SK-N-SH (cell line): ENCODE results near the gene RUFY2. TPM values are rescaled to one million over a fixed set of nuclear protein-coding genes. Genes with fewer than 3 reads are reported as not detected.

Source experiments
- CTCF ChIA-PET: fragments of 300-600, 350-600 bp; formaldehyde crosslinking; extraction: SDS; loops from one replicate; lab custom pipeline; 2021; lab: Yijun Ruan, JAX
- POLR2A ChIA-PET: fragments of 350-600 bp; sonication (Branson Sonifier 250); formaldehyde crosslinking; extraction: SDS; loops from one replicate; lab custom pipeline; 2020; ENCODE audit warnings: antibody characterized with exemption, inconsistent platforms; lab: Yijun Ruan, JAX
- DNase-seq: peaks from one replicate; pipeline ENCODE4 v3.0.0; 2012
- H2AFZ ChIP-seq: fragments of 200-600 bp; sonication (generic); 2 replicates; pipeline ENCODE4 v1.8.1; 2016; ENCODE audit warnings: antibody characterized with exemption, mild to moderate bottlenecking, low read depth
- H3F3A ChIP-seq: fragments of 200-600 bp; sonication (generic); replicated peaks from 2 replicates; pipeline ENCODE3; 2016; ENCODE audit warnings: antibody characterized with exemption, mild to moderate bottlenecking; ENCODE audit not compliant: insufficient read depth
- H3K27ac ChIP-seq, 2 experiments: fragments of 200-500 bp in 1 of 2; fragments of 200-600 bp in 1 of 2; sonication (Bioruptor generic) in 1 of 2; sonication (generic), shearing (Covaris generic) in 1 of 2; 2 replicates each; pipeline versions ENCODE4 v1.5.1 to v1.6.1; 2014 to 2016; ENCODE audit warnings: low read depth in 2 of 2, inconsistent platforms in 1 of 2, low read length in 1 of 2, mild to moderate bottlenecking in 1 of 2, mixed read lengths in 1 of 2
- H3K27me3 ChIP-seq: fragments of 200-600 bp; sonication (generic), shearing (Covaris generic); 2 replicates; pipeline ENCODE4 v1.6.1; 2016; ENCODE audit warnings: mixed run types; ENCODE audit not compliant: insufficient read depth
- H3K36me3 ChIP-seq, 2 experiments: fragments of 200-500 bp in 1 of 2; fragments of 200-600 bp in 1 of 2; sonication (Bioruptor generic) in 1 of 2; sonication (generic) in 1 of 2; replicated peaks in 1 of 2; 2 replicates each; pipeline versions ENCODE3 to v1.5.1; 2014 to 2016; ENCODE audit warnings: low read length in 1 of 2, mild to moderate bottlenecking in 1 of 2; ENCODE audit not compliant: insufficient read depth in 2 of 2, control insufficient read depth in 1 of 2
- H3K4me1 ChIP-seq, 2 experiments: fragments of 200-500 bp in 1 of 2; fragments of 200-600 bp in 1 of 2; sonication (Bioruptor generic) in 1 of 2; sonication (generic), shearing (Covaris generic) in 1 of 2; 2 replicates each; pipeline versions ENCODE4 v1.5.1 to v1.6.1; 2014 to 2016; ENCODE audit warnings: low read depth in 1 of 2, low read length in 1 of 2, mixed run types in 1 of 2; ENCODE audit not compliant: insufficient read depth in 2 of 2, control insufficient read depth in 1 of 2
- H3K4me2 ChIP-seq: fragments of 200-600 bp; sonication (generic), shearing (Covaris generic); 2 replicates; pipeline ENCODE4 v1.6.1; 2017; ENCODE audit warnings: mixed run types
- H3K4me3 ChIP-seq, 2 experiments: fragments of 200-500 bp in 1 of 2; fragments of 200-600 bp in 1 of 2; sonication (Bioruptor generic) in 1 of 2; sonication (generic), shearing (Covaris generic) in 1 of 2; 2 replicates each; pipeline versions ENCODE4 v1.5.1 to v1.8.1; 2014 to 2016; ENCODE audit warnings: low read depth in 2 of 2, inconsistent platforms in 1 of 2, low read length in 1 of 2, mild to moderate bottlenecking in 1 of 2, mixed read lengths in 1 of 2, moderate library complexity in 1 of 2
- H3K79me2 ChIP-seq: fragments of 200-600 bp; sonication (generic); 2 replicates; pipeline ENCODE4 v1.8.1; 2017; ENCODE audit warnings: mild to moderate bottlenecking; ENCODE audit not compliant: insufficient read depth
- H3K9ac ChIP-seq: fragments of 200-600 bp; sonication (generic); 2 replicates; pipeline ENCODE4 v1.6.1; 2017; ENCODE audit warnings: mixed run types
- H3K9me2 ChIP-seq: fragments of 200-600 bp; sonication (generic); 2 replicates; pipeline ENCODE4 v1.6.1; 2017; ENCODE audit warnings: mixed run types
- H3K9me3 ChIP-seq: fragments of 200-600 bp; sonication (generic); 2 replicates; pipeline ENCODE4 v1.6.1; 2017; ENCODE audit warnings: mixed run types, mild to moderate bottlenecking, moderate library complexity
- H4K20me1 ChIP-seq: fragments of 200-600 bp; sonication (generic); 2 replicates; pipeline ENCODE4 v1.6.1; 2017; ENCODE audit warnings: mild to moderate bottlenecking, mixed run types; ENCODE audit not compliant: insufficient read depth
- CTCF ChIP-seq: fragments of 200-600 bp; sonication (generic); IDR thresholded peaks from 2 replicates; pipeline ENCODE4 v1.6.1; 2017; ENCODE audit warnings: antibody characterized with exemption, mild to moderate bottlenecking, moderate library complexity
- ELF1 ChIP-seq: IDR thresholded peaks from 2 replicates; pipeline ENCODE4 v1.4.0; 2012
- EP300 ChIP-seq, 2 experiments: IDR thresholded peaks; 2 replicates each; pipeline versions ENCODE4 v1.4.0 to v1.6.1; 2012; ENCODE audit warnings: borderline replicate concordance in 1 of 2, low read depth in 1 of 2, low read length in 1 of 2
- EZH2phosphoT487 ChIP-seq: fragments of 200-600 bp; sonication (generic); IDR thresholded peaks from 2 replicates; pipeline ENCODE4 v1.6.1; 2017; ENCODE audit warnings: low read depth, mixed run types, mild to moderate bottlenecking, antibody characterized with exemption, moderate library complexity, borderline replicate concordance
- FOSL2 ChIP-seq: IDR thresholded peaks from 2 replicates; pipeline ENCODE4 v1.4.0; 2012; ENCODE audit warnings: low read depth, mild to moderate bottlenecking, moderate library complexity, borderline replicate concordance
- FOXJ3 ChIP-seq: sonication (generic); formaldehyde crosslinking; IDR thresholded peaks from 2 replicates; pipeline ENCODE4 v1.5.1; 2020; ENCODE audit warnings: mild to moderate bottlenecking, missing genetic modification reagents
- GABPA ChIP-seq: IDR thresholded peaks from 2 replicates; pipeline ENCODE4 v1.4.0; 2012; ENCODE audit warnings: low read depth, mild to moderate bottlenecking
- GATA2 ChIP-seq: sonication (generic); formaldehyde crosslinking; IDR thresholded peaks from 2 replicates; pipeline ENCODE4 v1.5.0; 2020; ENCODE audit warnings: mild to moderate bottlenecking, missing genetic modification reagents
- JUND ChIP-seq: IDR thresholded peaks from 2 replicates; pipeline ENCODE4 v1.4.0; 2012
- MAX ChIP-seq: IDR thresholded peaks from 2 replicates; pipeline ENCODE4 v1.4.0; 2012; ENCODE audit warnings: low read depth
- MEF2A ChIP-seq: IDR thresholded peaks from 2 replicates; pipeline ENCODE4 v1.4.0; 2012; ENCODE audit warnings: low read depth, borderline replicate concordance
- MXI1 ChIP-seq: IDR thresholded peaks from 2 replicates; pipeline ENCODE4 v1.6.1; 2012; ENCODE audit warnings: mild to moderate bottlenecking, low read depth, low read length, improper control_type of control experiment
- NFIC ChIP-seq: IDR thresholded peaks from 2 replicates; pipeline ENCODE4 v1.4.0; 2012; ENCODE audit warnings: borderline replicate concordance
- PBX3 ChIP-seq: IDR thresholded peaks from 2 replicates; pipeline ENCODE4; 2012
- POLR2AphosphoS5 ChIP-seq: IDR thresholded peaks from 2 replicates; pipeline ENCODE4 v1.6.1; 2012; ENCODE audit warnings: low read depth, low read length
- RCOR1 ChIP-seq: fragments of 150-350 bp; IDR thresholded peaks from 2 replicates; pipeline ENCODE4 v1.6.1; 2017; ENCODE audit warnings: antibody characterized with exemption, low read length
- SIN3A ChIP-seq: IDR thresholded peaks from 2 replicates; pipeline ENCODE4 v1.6.1; 2012; ENCODE audit warnings: low read depth, mild to moderate bottlenecking, low read length, moderate library complexity, borderline replicate concordance
- SMC3 ChIP-seq: IDR thresholded peaks from 2 replicates; pipeline ENCODE4 v1.6.1; 2012; ENCODE audit warnings: low read depth, low read length, improper control_type of control experiment
- TCF12 ChIP-seq: IDR thresholded peaks from 2 replicates; pipeline ENCODE4 v1.4.0; 2012
- TEAD4 ChIP-seq: IDR thresholded peaks from 2 replicates; pipeline ENCODE4 v1.4.0; 2012; ENCODE audit warnings: mild to moderate bottlenecking, borderline replicate concordance; ENCODE audit not compliant: insufficient read depth
- YY1 ChIP-seq: IDR thresholded peaks from 2 replicates; pipeline ENCODE4 v1.4.0; 2012; ENCODE audit warnings: low read depth, mild to moderate bottlenecking
- ZBTB33 ChIP-seq: IDR thresholded peaks from 2 replicates; pipeline ENCODE4 v1.4.0; 2012; ENCODE audit warnings: low read depth, borderline replicate concordance
- WGBS: methylation state at CpG from one replicate; pipeline ENCODE4 v1.1.6; 2017; ENCODE audit warnings: low lambda C conversion rate; 5-methylcytosine and 5-hydroxymethylcytosine counted together
- polyA plus RNA-seq, 3 experiments: library from polyadenylated mRNA; depleted of rRNA; stranded (reverse); fragments of >200 nt; gene quantifications; 2 replicates each; pipeline ENCODE4 v1.2.3, GENCODE V29; 2012

RUFY2 gene
- polyA plus RNA-seq, 1 of the 3 experiments (the other 2 are of a cell fraction), result 6.2 TPM

GRCh38 chr10:68423522-68423921 is 16.4 kb upstream of the RUFY2 start:
- Histone ChIP-seq H3K4me2 (no peak overlapping the region), H3K4me1 (no peaks in the 10 kb centered on the region), H3K9ac (no peak overlapping the region), H3K9me3 (no peaks in the 10 kb centered on the region), H3K9me2 (no peaks in the 10 kb centered on the region), H3K36me3 (peaks cover 3 to 39% of the 10 kb centered on the region in 2 experiments), H2AFZ (no peak overlapping the region), H3K27ac (no peak overlapping the region), H3K79me2 (no peaks in the 10 kb centered on the region; the same call in 1 of the 2 replicates), H4K20me1 (no peaks in the 10 kb centered on the region), H3K4me3 (no peak overlapping the region), H3K27me3 (no peaks in the 10 kb centered on the region), H3F3A (peaks cover 4% of the 10 kb centered on the region)
- ChIA-PET CTCF (interaction anchor here (0.6 to 2.5 kb wide), 2 partner anchors 17 to 71 kb away, joined by 3 to 10 read pairs; partner anchors contain the start of gene RUFY2), POLR2A (no interaction called here)
- no peak for DNase-seq
- WGBS, result 99% methylated on average over 5 of the region's 5 CpGs
- TF ChIP-seq MAX (no peak), JUND (no peak), PBX3 (no peak), FOXJ3 (CRISPR knock-in tag) (no peak), TCF12 (no peak), MEF2A (no peak), NFIC (no peak), EP300 (IDR thresholded peaks at IDR 0.05; ENCODE audit: borderline replicate concordance in 1 of 2, low read depth in 1 of 2, low read length in 1 of 2) (no peak), CTCF (no peak), SIN3A (no peak)
- TF ChIP-seq, all 33 proteins: peak for 0

GRCh38 chr10:68419376-68419775 is 12.3 kb upstream of the RUFY2 start:
- TF ChIP-seq GATA2 (CRISPR knock-in tag) (no peak), ZBTB33 (no peak), NFIC (no peak), POLR2AphosphoS5 (no peak), FOSL2 (no peak), TCF12 (no peak), ELF1 (no peak), RCOR1 (no peak), MXI1 (no peak), SMC3 (no peak), TEAD4 (no peak), FOXJ3 (CRISPR knock-in tag) (no peak), YY1 (no peak), GABPA (no peak), SIN3A (no peak), EZH2phosphoT487 (no peak)
- TF ChIP-seq, all 33 proteins: peak for 0
- Histone ChIP-seq H4K20me1 (no peaks in the 10 kb centered on the region), H3K9ac (no peak overlapping the region), H3K4me1 (no peaks in the 10 kb centered on the region), H3K27me3 (no peaks in the 10 kb centered on the region), H2AFZ (no peak overlapping the region), H3K4me3 (no peak overlapping the region), H3K4me2 (no peak overlapping the region), H3K79me2 (no peaks in the 10 kb centered on the region), H3K27ac (no peak overlapping the region), H3K9me3 (no peaks in the 10 kb centered on the region), H3K9me2 (no peaks in the 10 kb centered on the region), H3K36me3 (peaks cover 3 to 37% of the 10 kb centered on the region in 2 experiments), H3F3A (peaks cover 9% of the 10 kb centered on the region)
- POLR2A ChIA-PET, result no interaction called here
- CTCF ChIA-PET, result no interaction called here
- no peak for DNase-seq
- 94% methylated on average over 3 of the region's 3 CpGs for WGBS
